T47D (cell line): Measurements from ENCODE around the gene XKR7.
"Not testable (repeated sequence)": the region's sequence is repeated elsewhere in the genome, so short reads cannot be mapped to it uniquely, and the experiment has no call there.

ENCODE experiments used
- DNase-seq, 2 experiments: peaks; one replicate each; pipeline versions ENCODE4 v3.0.0 to v3.0.0-alpha.2; 2011 to 2012; ENCODE audit warnings: low read depth in 1 of 2, low spot score in 1 of 2
- JUND ChIP-seq: IDR thresholded peaks from 2 replicates; pipeline ENCODE4 v1.6.1; 2012; ENCODE audit warnings: low read depth
- in situ Hi-C: cut with HindIII; loops from 2 replicates; pipeline ENCODE4 v1.10.0; 2016; ENCODE audit warnings: low sequenced_read_pairs, low pct_unique_long_range_greater_than_20kb

XKR7 gene

GRCh38 chr20:31967830-31968249 is at the start of gene XKR7:
Gene XKR7 (plus strand): TSS chr20:31968151. CDS start chr20:31968176, 25 bp downstream.
- peak; percentile 70 to 84 for DNase-seq
- TF ChIP-seq JUND = no peak
- in situ Hi-C loops = no loop called here

- no peak for DNase-seq
- in situ Hi-C loops = no loop called here
- TF ChIP-seq JUND = no peak
Measured at GRCh38 chr20:31918466-31919105, 49.4 kb upstream of the XKR7 start.

- DNase-seq = no peak
- in situ Hi-C loops = no loop called here
- TF ChIP-seq JUND = no peak
Measured at GRCh38 chr20:31919410-31920155, 48.4 kb upstream of the XKR7 start.

- DNase-seq = no peak
- TF ChIP-seq JUND = no peak
- in situ Hi-C loops = no loop called here
Measured at GRCh38 chr20:31920275-31920855, 47.6 kb upstream of the XKR7 start.

GRCh38 chr20:31921480-31921879 is 46.5 kb upstream of the XKR7 start:
- DNase-seq = not testable (repeated sequence)

GRCh38 chr20:31922181-31922580 is 45.8 kb upstream of the XKR7 start:
- no peak for TF ChIP-seq JUND
- in situ Hi-C loops = no loop called here
- DNase-seq = no peak

More at GRCh38 chr20:31921480-31921879, 46.5 kb upstream of the XKR7 start:
- in situ Hi-C loops = not testable (repeated sequence)

GRCh38 chr20:31922588-31922987 is 45.4 kb upstream of the XKR7 start:
- no peak for DNase-seq
- TF ChIP-seq JUND = no peak
- in situ Hi-C loops = no loop called here

- in situ Hi-C loops = no loop called here
- no peak for DNase-seq
- no peak for TF ChIP-seq JUND
Measured at GRCh38 chr20:31923388-31924331, 44.3 kb upstream of the XKR7 start.

GRCh38 chr20:31924561-31924960 is 43.4 kb upstream of the XKR7 start:
- DNase-seq = no peak
- TF ChIP-seq JUND = no peak
- in situ Hi-C loops = no loop called here

- no peak for TF ChIP-seq JUND
- DNase-seq = no peak
- in situ Hi-C loops = no loop called here
Measured at GRCh38 chr20:31925631-31926030, 42.3 kb upstream of the XKR7 start.

GRCh38 chr20:31926493-31926892 is 41.5 kb upstream of the XKR7 start:
- in situ Hi-C loops = no loop called here
- no peak for TF ChIP-seq JUND

GRCh38 chr20:31927627-31928159 is 40.3 kb upstream of the XKR7 start:
- DNase-seq = no peak
- no peak for TF ChIP-seq JUND
- in situ Hi-C loops = no loop called here

More at GRCh38 chr20:31926493-31926892, 41.5 kb upstream of the XKR7 start:
- DNase-seq = no peak

GRCh38 chr20:31929631-31930030 is 38.3 kb upstream of the XKR7 start:
- in situ Hi-C loops, DNase-seq: not testable (repeated sequence)
